ENCODE measurements around the gene RPL10A. TPM values are rescaled to one million over a fixed set of nuclear protein-coding genes. Genes with fewer than 3 reads are reported as not detected.

RPL10A gene
- polyA plus RNA-seq, 1 donor (not counting 4 experiments of a cell fraction or from before 2014, with no cell fraction given) = 2,462 TPM

DNA sequence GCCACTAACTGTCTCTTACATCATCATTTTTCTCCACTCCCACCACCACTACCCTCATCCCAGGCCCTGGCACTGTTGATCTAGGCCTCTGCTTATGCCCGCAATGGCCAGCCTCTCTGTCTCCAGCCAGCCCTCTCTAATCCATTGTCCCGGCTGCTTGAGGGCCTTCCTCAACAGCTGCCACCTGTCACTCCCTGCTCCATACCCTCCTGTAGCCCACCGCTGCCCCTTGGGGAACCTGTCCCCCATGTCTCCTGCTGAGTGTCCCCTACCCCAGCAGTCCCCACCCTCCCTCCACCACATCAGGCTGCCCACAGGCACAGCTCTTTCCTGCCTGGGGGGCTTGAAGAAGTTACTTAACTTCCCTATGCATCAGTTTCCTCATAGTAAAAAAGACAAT is 15.3 kb downstream of the RPL10A start:
- Histone ChIP-seq H3K79me2 (ENCODE audit: control insufficient read depth, insufficient read depth, low read length) (peaks cover 8% of the 10 kb centered on the region), H2AFZ (ENCODE audit: control insufficient read depth, low read length) (no peak overlapping the region), H3K4me2 (ENCODE audit: control insufficient read depth, extremely low read depth, insufficient read depth, low read depth, low read length) (no peak overlapping the region), H3K4me1 (ENCODE audit: control insufficient read depth, extremely low read depth, insufficient read depth, low read length) (peaks cover 39% of the 10 kb centered on the region), H3K4me3 (ENCODE audit: control insufficient read depth in 2 of 3, extremely low read depth in 1 of 3, insufficient read depth in 2 of 3, low read depth in 1 of 3, low read length in 3 of 3) (no peak overlapping the region), H3K9me3 (ENCODE audit: control insufficient read depth, low read depth, low read length) (no peaks in the 10 kb centered on the region), H3K27ac (ENCODE audit: control insufficient read depth, insufficient read depth, low read length) (no peak overlapping the region), H4K20me1 (ENCODE audit: control insufficient read depth, extremely low read depth, insufficient read depth, low read length) (no peaks in the 10 kb centered on the region), H3K27me3 (ENCODE audit: control insufficient read depth, extremely low read depth, insufficient read depth, low read length) (no peaks in the 10 kb centered on the region), H3K9me1 (ENCODE audit: control insufficient read depth, extremely low read depth, insufficient read depth, low read length) (no peaks in the 10 kb centered on the region), H3K9ac (ENCODE audit: control insufficient read depth, extremely low read depth, insufficient read depth, low read length) (no peak overlapping the region), H3K36me3 (ENCODE audit: control insufficient read depth in 2 of 2, extremely low read depth in 1 of 2, insufficient read depth in 2 of 2, low read length in 2 of 2) (peaks cover 6 to 14% of the 10 kb centered on the region in 2 experiments)
- TF ChIP-seq, protein P1, sequence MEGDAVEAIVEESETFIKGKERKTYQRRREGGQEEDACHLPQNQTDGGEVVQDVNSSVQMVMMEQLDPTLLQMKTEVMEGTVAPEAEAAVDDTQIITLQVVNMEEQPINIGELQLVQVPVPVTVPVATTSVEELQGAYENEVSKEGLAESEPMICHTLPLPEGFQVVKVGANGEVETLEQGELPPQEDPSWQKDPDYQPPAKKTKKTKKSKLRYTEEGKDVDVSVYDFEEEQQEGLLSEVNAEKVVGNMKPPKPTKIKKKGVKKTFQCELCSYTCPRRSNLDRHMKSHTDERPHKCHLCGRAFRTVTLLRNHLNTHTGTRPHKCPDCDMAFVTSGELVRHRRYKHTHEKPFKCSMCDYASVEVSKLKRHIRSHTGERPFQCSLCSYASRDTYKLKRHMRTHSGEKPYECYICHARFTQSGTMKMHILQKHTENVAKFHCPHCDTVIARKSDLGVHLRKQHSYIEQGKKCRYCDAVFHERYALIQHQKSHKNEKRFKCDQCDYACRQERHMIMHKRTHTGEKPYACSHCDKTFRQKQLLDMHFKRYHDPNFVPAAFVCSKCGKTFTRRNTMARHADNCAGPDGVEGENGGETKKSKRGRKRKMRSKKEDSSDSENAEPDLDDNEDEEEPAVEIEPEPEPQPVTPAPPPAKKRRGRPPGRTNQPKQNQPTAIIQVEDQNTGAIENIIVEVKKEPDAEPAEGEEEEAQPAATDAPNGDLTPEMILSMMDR (optimal IDR thresholded peaks at IDR 0.05 in 1 of 3, IDR thresholded peaks at IDR 0.05 in 1 of 3, conservative IDR thresholded peaks at IDR 0.05 in 1 of 3; ENCODE audit: extremely low read depth in 1 of 3, insufficient read depth in 2 of 3, low read length in 3 of 3) = no peak
- TF ChIP-seq EZH2 (IDR thresholded peaks at IDR 0.05; ENCODE audit: low read length) = no peak
- dilution Hi-C loops (cut with MboI; ENCODE audit: extremely low pct_ligation_motif_present, low sequenced_read_pairs) = no loop called here
- no peak for DNase-seq (ENCODE audit: low read depth, low spot score)
- FAIRE-seq = no peak

- Histone ChIP-seq H3K79me2 (ENCODE audit: control insufficient read depth, insufficient read depth, low read length) (peaks cover 8% of the 10 kb centered on the region), H3K9ac (ENCODE audit: control insufficient read depth, extremely low read depth, insufficient read depth, low read length) (no peak overlapping the region), H3K9me1 (ENCODE audit: control insufficient read depth, extremely low read depth, insufficient read depth, low read length) (no peaks in the 10 kb centered on the region), H2AFZ (ENCODE audit: control insufficient read depth, low read length) (no peak overlapping the region), H4K20me1 (ENCODE audit: control insufficient read depth, extremely low read depth, insufficient read depth, low read length) (no peaks in the 10 kb centered on the region), H3K4me1 (ENCODE audit: control insufficient read depth, extremely low read depth, insufficient read depth, low read length) (peaks cover 45% of the 10 kb centered on the region), H3K4me3 (ENCODE audit: control insufficient read depth in 2 of 3, extremely low read depth in 1 of 3, insufficient read depth in 2 of 3, low read depth in 1 of 3, low read length in 3 of 3) (no peak overlapping the region), H3K27ac (ENCODE audit: control insufficient read depth, insufficient read depth, low read length) (no peak overlapping the region), H3K36me3 (ENCODE audit: control insufficient read depth in 2 of 2, extremely low read depth in 1 of 2, insufficient read depth in 2 of 2, low read length in 2 of 2) (peaks cover 6 to 14% of the 10 kb centered on the region in 2 experiments), H3K4me2 (ENCODE audit: control insufficient read depth, extremely low read depth, insufficient read depth, low read depth, low read length) (no peak overlapping the region), H3K27me3 (ENCODE audit: control insufficient read depth, extremely low read depth, insufficient read depth, low read length) (no peaks in the 10 kb centered on the region), H3K9me3 (ENCODE audit: control insufficient read depth, low read depth, low read length) (no peaks in the 10 kb centered on the region)
- dilution Hi-C loops (cut with MboI; ENCODE audit: extremely low pct_ligation_motif_present, low sequenced_read_pairs) = no loop called here
- FAIRE-seq (no peak), DNase-seq (ENCODE audit: low read depth, low spot score) (no peak)
- TF ChIP-seq, protein P1 (optimal IDR thresholded peaks at IDR 0.05 in 1 of 3, IDR thresholded peaks at IDR 0.05 in 1 of 3, conservative IDR thresholded peaks at IDR 0.05 in 1 of 3; ENCODE audit: extremely low read depth in 1 of 3, insufficient read depth in 2 of 3, low read length in 3 of 3) = no peak
- TF ChIP-seq EZH2 (IDR thresholded peaks at IDR 0.05; ENCODE audit: low read length) = no peak
These were observed 15.9 kb downstream of the RPL10A start for GRCh38 chr6:35483893-35484645.
